Fibroblast of mammary gland (primary cell): ENCODE measurements around the gene UBQLN3.

Experiments used
- DNase-seq: peaks from one replicate; pipeline ENCODE4 v3.0.0-alpha.2; 2010; ENCODE audit warnings: low read depth
- H3K4me3 ChIP-seq: 2 replicates; pipeline ENCODE4 v1.5.1; 2011; ENCODE audit warnings: low read depth, mild to moderate bottlenecking, low read length, moderate library complexity; ENCODE audit not compliant: control insufficient read depth
- TF ChIP-seq, protein P1 (sequence below): conservative IDR thresholded peaks from 2 replicates; pipeline ENCODE4 v1.5.1; 2011; ENCODE audit warnings: low read depth, low read length, inconsistent platforms; ENCODE audit not compliant: control insufficient read depth, insufficient read depth

UBQLN3 gene

GRCh38 chr11:5528495-5528894 is 18.7 kb upstream of the UBQLN3 start:
- TF ChIP-seq, protein P1, sequence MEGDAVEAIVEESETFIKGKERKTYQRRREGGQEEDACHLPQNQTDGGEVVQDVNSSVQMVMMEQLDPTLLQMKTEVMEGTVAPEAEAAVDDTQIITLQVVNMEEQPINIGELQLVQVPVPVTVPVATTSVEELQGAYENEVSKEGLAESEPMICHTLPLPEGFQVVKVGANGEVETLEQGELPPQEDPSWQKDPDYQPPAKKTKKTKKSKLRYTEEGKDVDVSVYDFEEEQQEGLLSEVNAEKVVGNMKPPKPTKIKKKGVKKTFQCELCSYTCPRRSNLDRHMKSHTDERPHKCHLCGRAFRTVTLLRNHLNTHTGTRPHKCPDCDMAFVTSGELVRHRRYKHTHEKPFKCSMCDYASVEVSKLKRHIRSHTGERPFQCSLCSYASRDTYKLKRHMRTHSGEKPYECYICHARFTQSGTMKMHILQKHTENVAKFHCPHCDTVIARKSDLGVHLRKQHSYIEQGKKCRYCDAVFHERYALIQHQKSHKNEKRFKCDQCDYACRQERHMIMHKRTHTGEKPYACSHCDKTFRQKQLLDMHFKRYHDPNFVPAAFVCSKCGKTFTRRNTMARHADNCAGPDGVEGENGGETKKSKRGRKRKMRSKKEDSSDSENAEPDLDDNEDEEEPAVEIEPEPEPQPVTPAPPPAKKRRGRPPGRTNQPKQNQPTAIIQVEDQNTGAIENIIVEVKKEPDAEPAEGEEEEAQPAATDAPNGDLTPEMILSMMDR: no peak
- no peak overlapping the region for H3K4me3 ChIP-seq
- no peak for DNase-seq

DNA sequence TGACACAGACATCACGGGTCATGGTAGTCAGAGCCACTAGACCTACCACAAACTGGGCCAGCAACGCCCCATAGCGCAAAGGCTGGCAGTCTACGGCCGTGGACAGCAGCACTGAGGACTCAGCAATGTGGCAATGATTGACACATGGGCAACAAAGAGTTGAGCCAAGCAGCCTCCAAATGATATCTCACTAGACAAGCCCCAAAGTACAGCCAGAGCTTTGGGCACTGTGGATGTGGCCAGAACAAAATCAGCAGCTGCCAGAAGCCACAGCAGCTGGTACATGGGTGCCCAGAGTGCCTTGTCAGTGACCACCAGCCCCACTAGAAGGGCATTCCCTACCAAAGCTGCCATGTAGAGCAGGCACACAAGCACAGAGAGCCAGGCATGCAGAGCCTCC is 18.0 kb upstream of the UBQLN3 start:
- TF ChIP-seq, protein P1: no peak
- no peak for DNase-seq
- H3K4me3 ChIP-seq: no peak overlapping the region

DNA sequence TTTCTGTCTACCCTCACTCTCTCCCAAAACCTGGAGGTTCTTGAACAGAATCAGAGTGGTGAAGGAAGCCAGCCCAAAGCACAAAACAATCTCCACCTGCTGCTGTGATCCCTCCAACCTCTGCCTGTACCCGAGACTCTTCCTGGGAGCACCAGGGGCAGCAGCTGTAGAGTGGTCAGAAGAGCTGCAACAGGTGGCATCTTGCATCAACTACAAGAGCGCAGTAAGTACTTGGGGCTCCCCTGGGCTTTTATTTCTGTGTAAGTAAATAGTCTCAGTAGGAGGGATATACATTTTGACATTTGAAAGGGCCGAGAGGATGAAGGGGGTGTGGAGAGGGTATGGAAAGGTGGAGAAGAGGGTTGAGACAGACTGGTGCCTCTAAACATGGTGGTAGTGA is 15.0 kb upstream of the UBQLN3 start:
- no peak for DNase-seq
- TF ChIP-seq, protein P1: no peak
- H3K4me3 ChIP-seq: no peak overlapping the region

GRCh38 chr11:5522308-5522707 is 12.6 kb upstream of the UBQLN3 start:
- TF ChIP-seq, protein P1: no peak
- H3K4me3 ChIP-seq: no peak overlapping the region
- no peak for DNase-seq

- no peak overlapping the region for H3K4me3 ChIP-seq
- peak; percentile 2 for DNase-seq
- TF ChIP-seq, protein P1: no peak
Measured at GRCh38 chr11:5521540-5521939, 11.8 kb upstream of the UBQLN3 start.

DNA sequence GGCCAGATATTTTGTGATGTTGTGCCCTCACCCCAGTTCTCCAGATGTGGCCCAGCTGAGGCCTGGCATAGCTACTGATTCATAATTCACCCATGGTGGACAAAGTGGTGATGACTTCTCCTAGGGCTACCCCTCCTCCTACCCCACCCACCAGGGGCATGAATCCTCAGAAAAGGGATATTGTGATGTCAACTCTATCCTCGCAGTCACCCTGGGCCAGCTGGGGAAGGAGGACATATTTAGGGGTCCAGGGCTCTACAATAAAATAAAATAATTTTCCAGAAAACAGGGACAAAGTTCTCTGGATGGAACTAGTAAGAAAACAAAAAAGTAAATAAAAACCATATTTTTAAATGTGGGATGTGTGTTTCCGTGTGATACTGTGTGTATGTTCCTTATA is 6.8 kb upstream of the UBQLN3 start, which contains the start of gene UBQLNL:
UBQLNL (minus strand) TSS at position 101 of the 400 bp plus-strand sequence. CDS start 258 bp downstream, outside the sequence.
- DNase-seq: no peak
- H3K4me3 ChIP-seq: no peak within 1 kb of the TSS
- TF ChIP-seq, protein P1: no peak

- H3K4me3 ChIP-seq: no peak overlapping the region
- no peak for DNase-seq
- TF ChIP-seq, protein P1: no peak
Measured at GRCh38 chr11:5514841-5515240, 5.1 kb upstream of the UBQLN3 start.
